SH-SY5Y (cell line): ENCODE results near the gene SLC6A5.

Experiments
- GATA2 ChIP-seq: IDR thresholded peaks from 2 replicates; pipeline ENCODE4 v1.6.1; 2011; ENCODE audit warnings: mild to moderate bottlenecking, low read depth, low read length
- GATA3 ChIP-seq: IDR thresholded peaks from 2 replicates; pipeline ENCODE4 v1.6.1; 2011; ENCODE audit warnings: low read depth, mild to moderate bottlenecking, low read length, moderate library complexity

GRCh38 chr11:20601221-20601914 is 2.0 kb downstream of the SLC6A5 start:
- no peak for TF ChIP-seq GATA2
- no peak for TF ChIP-seq GATA3
